ENCODE results near the gene BTBD19. TPM values are rescaled to one million over a fixed set of nuclear protein-coding genes. Genes with fewer than 3 reads are reported as not detected.

The BTBD19 gene
- total RNA-seq, 1 experiment from 2014 or later: 1.6 TPM

GRCh38 chr1:44847845-44848244 is 39.5 kb downstream of the BTBD19 start:
- Histone ChIP-seq H3K36me3 (ENCODE audit: control insufficient read depth, insufficient read depth, low read length) (no peaks in the 10 kb centered on the region), H3K4me3 (ENCODE audit: low read depth, low read length) (no peak overlapping the region), H3K9me3 (no peaks in the 10 kb centered on the region), H3K27me3 (replicated peaks; ENCODE audit: control insufficient read depth, insufficient read depth, low read length) (no peaks in the 10 kb centered on the region), H3K4me1 (no peaks in the 10 kb centered on the region)
- H3K9me3 Mint-ChIP-seq (ENCODE audit: unreplicated experiment): no peaks in the 10 kb centered on the region
- DNase-seq: no peak
- ChIA-PET POLR2A (no interaction called here), CTCF (interaction anchor here (0.5 kb wide), 1 partner anchor 117 kb away, joined by 3 read pairs; no protein-coding TSS in a partner anchor)
- H3K27ac Mint-ChIP-seq (ENCODE audit: unreplicated experiment): no peak overlapping the region
- no peak overlapping the region for H3K4me3 Mint-ChIP-seq (ENCODE audit: unreplicated experiment)
- H3K27me3 Mint-ChIP-seq (ENCODE audit: insufficient read depth, unreplicated experiment): no peaks in the 10 kb centered on the region
- no peak for TF ChIP-seq CTCF (IDR thresholded peaks at IDR 0.05; ENCODE audit: insufficient read depth in 1 of 2, low read depth in 1 of 2, low read length in 1 of 2, severe bottlenecking in 1 of 2, unreplicated experiment in 1 of 2)
- no peaks in the 10 kb centered on the region for H3K4me1 Mint-ChIP-seq (ENCODE audit: low read depth, unreplicated experiment)
- BruUV-seq (replicated peaks): no TSS peak
- H3K36me3 Mint-ChIP-seq (ENCODE audit: insufficient read depth, unreplicated experiment): no peaks in the 10 kb centered on the region
- intact Hi-C loops (cut with micrococcal nuclease; ENCODE audit: unreplicated experiment): no loop called here

GRCh38 chr1:44848456-44849181 is 40.3 kb downstream of the BTBD19 start:
- no peak for TF ChIP-seq CTCF (IDR thresholded peaks at IDR 0.05; ENCODE audit: insufficient read depth in 1 of 2, low read depth in 1 of 2, low read length in 1 of 2, severe bottlenecking in 1 of 2, unreplicated experiment in 1 of 2)
- ChIA-PET CTCF (interaction anchor here (0.5 kb wide), 1 partner anchor 118 kb away, joined by 3 read pairs; no protein-coding TSS in a partner anchor), POLR2A (interaction anchor here (0.5 kb wide), 1 partner anchor 73 kb away, joined by 3 read pairs; no protein-coding TSS in a partner anchor)
- Histone ChIP-seq H3K4me3 (ENCODE audit: low read depth, low read length) (no peak overlapping the region), H3K36me3 (ENCODE audit: control insufficient read depth, insufficient read depth, low read length) (no peaks in the 10 kb centered on the region), H3K9me3 (no peaks in the 10 kb centered on the region), H3K27me3 (replicated peaks; ENCODE audit: control insufficient read depth, insufficient read depth, low read length) (no peaks in the 10 kb centered on the region), H3K4me1 (no peaks in the 10 kb centered on the region)
- no TSS peak for BruUV-seq (replicated peaks)
- H3K36me3 Mint-ChIP-seq (ENCODE audit: insufficient read depth, unreplicated experiment): no peaks in the 10 kb centered on the region
- no peak overlapping the region for H3K27ac Mint-ChIP-seq (ENCODE audit: unreplicated experiment)
- H3K4me1 Mint-ChIP-seq (ENCODE audit: low read depth, unreplicated experiment): no peaks in the 10 kb centered on the region
- H3K4me3 Mint-ChIP-seq (ENCODE audit: unreplicated experiment): no peak overlapping the region
- intact Hi-C loops (cut with micrococcal nuclease; ENCODE audit: unreplicated experiment): no loop called here
- DNase-seq: no peak
- H3K9me3 Mint-ChIP-seq (ENCODE audit: unreplicated experiment): no peaks in the 10 kb centered on the region
- no peaks in the 10 kb centered on the region for H3K27me3 Mint-ChIP-seq (ENCODE audit: insufficient read depth, unreplicated experiment)

GRCh38 chr1:44849575-44850132 is 41.3 kb downstream of the BTBD19 start:
- Mint-ChIP-seq H3K27ac (ENCODE audit: unreplicated experiment) (no peak overlapping the region), H3K36me3 (ENCODE audit: insufficient read depth, unreplicated experiment) (no peaks in the 10 kb centered on the region), H3K4me1 (ENCODE audit: low read depth, unreplicated experiment) (no peaks in the 10 kb centered on the region), H3K27me3 (ENCODE audit: insufficient read depth, unreplicated experiment) (no peaks in the 10 kb centered on the region), H3K4me3 (ENCODE audit: unreplicated experiment) (no peak overlapping the region), H3K9me3 (ENCODE audit: unreplicated experiment) (no peaks in the 10 kb centered on the region)
- Histone ChIP-seq H3K4me1 (no peaks in the 10 kb centered on the region), H3K4me3 (ENCODE audit: low read depth, low read length) (no peak overlapping the region), H3K27me3 (replicated peaks; ENCODE audit: control insufficient read depth, insufficient read depth, low read length) (no peaks in the 10 kb centered on the region), H3K36me3 (ENCODE audit: control insufficient read depth, insufficient read depth, low read length) (no peaks in the 10 kb centered on the region), H3K9me3 (no peaks in the 10 kb centered on the region)
- ChIA-PET POLR2A (no interaction called here), CTCF (no interaction called here)
- intact Hi-C loops (cut with micrococcal nuclease; ENCODE audit: unreplicated experiment): no loop called here
- TF ChIP-seq CTCF (IDR thresholded peaks at IDR 0.05; ENCODE audit: insufficient read depth in 1 of 2, low read depth in 1 of 2, low read length in 1 of 2, severe bottlenecking in 1 of 2, unreplicated experiment in 1 of 2): no peak
- no peak for DNase-seq
- BruUV-seq (replicated peaks): no TSS peak

Data from Caco-2 (cell line).